Stomach (tissue), 9 donors: Measurements from ENCODE around the gene TCF23. TPM values are rescaled to one million over a fixed set of nuclear protein-coding genes. Genes with fewer than 3 reads are reported as not detected.
"Not testable (repeated sequence)": the region's sequence is repeated elsewhere in the genome, so short reads cannot be mapped to it uniquely, and the experiment has no call there.

ENCODE experiments used
- DNase-seq, 2 donors: peaks; one replicate each; pipeline versions ENCODE4 v3.0.0 to v3.0.0-alpha.2; 2013 to 2019
- H3K27ac ChIP-seq, 5 donors: fragments of 200-600 bp in 4 of 5; sonication (generic) in 4 of 5; one replicate each; pipeline ENCODE4 v1.5.1; 2013 to 2019; ENCODE audit warnings: mild to moderate bottlenecking in 1 of 5, moderate library complexity in 1 of 5
- H3K27me3 ChIP-seq, 3 donors: fragments of 200-600 bp; sonication (generic); one replicate each; pipeline ENCODE4 v1.5.1; 2017 to 2019; ENCODE audit warnings: mixed run types in 1 of 3
- H3K36me3 ChIP-seq, 4 donors: fragments of 200-600 bp; sonication (generic); 1 replicate in 3 of 4; 2 replicates in 1 of 4; pipeline ENCODE4 v1.5.1; 2016 to 2019
- H3K4me1 ChIP-seq, 4 donors: fragments of 200-600 bp; sonication (generic); one replicate each; pipeline ENCODE4 v1.5.1; 2016 to 2019
- H3K4me3 ChIP-seq, 4 donors: fragments of 200-600 bp; sonication (generic) in 3 of 4; one replicate each; pipeline ENCODE4 v1.5.1; 2016 to 2019; ENCODE audit warnings: mild to moderate bottlenecking in 1 of 4
- H3K9me3 ChIP-seq, 4 donors: fragments of 200-600 bp; sonication (generic); one replicate each; pipeline ENCODE4 v1.5.1; 2016 to 2019
- EP300 ChIP-seq: sonication (generic); formaldehyde crosslinking; IDR thresholded peaks from one replicate; pipeline ENCODE4 v1.6.1; 2017; ENCODE audit warnings: antibody characterized with exemption
- POLR2A ChIP-seq, 4 donors: fragments of 450-650 bp; IDR thresholded peaks; one replicate each; pipeline ENCODE4 v1.6.1; 2016; ENCODE audit warnings: antibody characterized with exemption in 4 of 4, control low read depth in 2 of 4, mild to moderate bottlenecking in 1 of 4, moderate library complexity in 1 of 4
- POLR2AphosphoS5 ChIP-seq, 3 donors: sonication (generic); formaldehyde crosslinking; IDR thresholded peaks; one replicate each; pipeline ENCODE4 v1.6.1; 2016; ENCODE audit warnings: antibody characterized with exemption in 3 of 3
- WGBS, 5 donors: extraction: QIAGEN DNeasy Blood & Tissue Kit in 3 of 5; methylation state at CpG; one replicate each; pipeline versions ENCODE4 v1.1.5 to v1.1.7; 2013 to 2018; 5-methylcytosine and 5-hydroxymethylcytosine counted together
- intact Hi-C: fragments of 100-400 bp; cut with DNase I; formaldehyde crosslinking; loops from one replicate; pipeline ENCODE4 v1.15.1; 2023; ENCODE audit warnings: low total_unique reads
- polyA plus RNA-seq, 3 donors: library from polyadenylated mRNA; stranded (reverse); fragments of 200-250 nt; gene quantifications; one replicate each; pipeline ENCODE4 v1.2.3, GENCODE V29; 2013
- total RNA-seq, 5 donors: library from RNA; depleted of rRNA; stranded (reverse); fragments of >200 nt; gene quantifications; one replicate each; pipeline versions ENCODE4 v1.1.0 to v1.2.3, GENCODE V29; 2014 to 2016
- TF ChIP-seq, protein P1 (sequence below), 7 experiments: fragments of 450-650 bp in 4 of 7; fragments of 200-600 bp in 3 of 7; sonication (generic) in 3 of 7; IDR thresholded peaks; one replicate each; pipeline ENCODE4 v1.5.1; 2016 to 2019; ENCODE audit warnings: antibody characterized with exemption in 7 of 7, control low read depth in 2 of 7, mild to moderate bottlenecking in 1 of 7
- donor health status: healthy with polysubstance abuse.
- donor health status: Bipolar disorder and iron deficiency.
- donor health status: healthy.

TCF23 gene
- total and polyA plus RNA-seq, 8 donors: 0.03 TPM; not detected in 7

DNA sequence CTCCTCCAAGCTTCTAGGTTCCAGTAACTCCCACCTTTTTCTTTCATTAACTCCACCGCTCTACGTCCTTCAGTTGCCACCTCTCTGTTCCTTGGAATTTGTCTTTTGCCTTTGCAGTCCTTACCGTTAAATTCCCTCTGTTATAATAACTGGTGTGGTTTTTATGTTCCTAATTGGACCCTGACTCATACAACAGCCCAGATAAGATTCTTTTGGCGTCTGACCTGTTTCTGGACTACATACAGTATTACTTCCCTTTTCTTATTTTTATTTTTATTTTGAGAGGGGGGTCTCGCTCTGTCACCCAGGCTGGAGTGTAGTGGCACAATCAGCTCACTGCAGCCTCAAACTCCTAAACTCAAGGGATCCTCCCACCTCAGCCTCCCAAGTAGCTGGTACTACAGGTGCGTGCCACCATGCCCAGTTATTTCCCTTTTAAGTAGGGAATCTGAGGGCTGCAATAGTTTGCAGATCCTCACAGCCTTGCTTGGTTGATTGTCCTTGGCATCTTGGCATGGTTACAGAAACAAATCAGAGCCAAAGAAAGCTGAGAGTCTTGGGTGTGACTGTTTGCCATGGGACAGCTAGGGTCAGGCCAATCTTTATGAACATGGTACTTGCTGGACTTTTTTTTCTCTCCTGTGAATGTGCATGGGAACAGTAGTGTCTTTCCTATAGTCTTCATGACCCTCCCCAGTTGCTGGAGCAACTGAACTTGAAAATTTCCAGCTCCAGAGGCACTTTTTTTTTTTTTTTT is 22.0 kb downstream of the TCF23 start:
- peaks cover 0 to 16% (median 9%) of the 10 kb centered on the region in 4 donors for H3K4me1 ChIP-seq
- H3K27me3 ChIP-seq: peaks cover 0 to 19% (median 0%) of the 10 kb centered on the region in 3 donors
- no peaks in the 10 kb centered on the region for H3K9me3 ChIP-seq
- TF ChIP-seq, protein P1, sequence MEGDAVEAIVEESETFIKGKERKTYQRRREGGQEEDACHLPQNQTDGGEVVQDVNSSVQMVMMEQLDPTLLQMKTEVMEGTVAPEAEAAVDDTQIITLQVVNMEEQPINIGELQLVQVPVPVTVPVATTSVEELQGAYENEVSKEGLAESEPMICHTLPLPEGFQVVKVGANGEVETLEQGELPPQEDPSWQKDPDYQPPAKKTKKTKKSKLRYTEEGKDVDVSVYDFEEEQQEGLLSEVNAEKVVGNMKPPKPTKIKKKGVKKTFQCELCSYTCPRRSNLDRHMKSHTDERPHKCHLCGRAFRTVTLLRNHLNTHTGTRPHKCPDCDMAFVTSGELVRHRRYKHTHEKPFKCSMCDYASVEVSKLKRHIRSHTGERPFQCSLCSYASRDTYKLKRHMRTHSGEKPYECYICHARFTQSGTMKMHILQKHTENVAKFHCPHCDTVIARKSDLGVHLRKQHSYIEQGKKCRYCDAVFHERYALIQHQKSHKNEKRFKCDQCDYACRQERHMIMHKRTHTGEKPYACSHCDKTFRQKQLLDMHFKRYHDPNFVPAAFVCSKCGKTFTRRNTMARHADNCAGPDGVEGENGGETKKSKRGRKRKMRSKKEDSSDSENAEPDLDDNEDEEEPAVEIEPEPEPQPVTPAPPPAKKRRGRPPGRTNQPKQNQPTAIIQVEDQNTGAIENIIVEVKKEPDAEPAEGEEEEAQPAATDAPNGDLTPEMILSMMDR (IDR thresholded peaks at IDR 0.05): no peak
- no peak for TF ChIP-seq POLR2A (IDR thresholded peaks at IDR 0.05)
- TF ChIP-seq EP300: no peak
- no peak for TF ChIP-seq POLR2AphosphoS5 (IDR thresholded peaks at IDR 0.05)
- no peaks in the 10 kb centered on the region for H3K36me3 ChIP-seq
- intact Hi-C loops: no loop called here
- peak overlapping the region in 1 of 4 donors; percentile 31 for H3K4me3 ChIP-seq
- H3K27ac ChIP-seq: no peak overlapping the region
- 56 to 68% (median 64%) methylated on average over 6 of the region's 6 CpGs for WGBS, 5 donors
- DNase-seq: no peak

DNA sequence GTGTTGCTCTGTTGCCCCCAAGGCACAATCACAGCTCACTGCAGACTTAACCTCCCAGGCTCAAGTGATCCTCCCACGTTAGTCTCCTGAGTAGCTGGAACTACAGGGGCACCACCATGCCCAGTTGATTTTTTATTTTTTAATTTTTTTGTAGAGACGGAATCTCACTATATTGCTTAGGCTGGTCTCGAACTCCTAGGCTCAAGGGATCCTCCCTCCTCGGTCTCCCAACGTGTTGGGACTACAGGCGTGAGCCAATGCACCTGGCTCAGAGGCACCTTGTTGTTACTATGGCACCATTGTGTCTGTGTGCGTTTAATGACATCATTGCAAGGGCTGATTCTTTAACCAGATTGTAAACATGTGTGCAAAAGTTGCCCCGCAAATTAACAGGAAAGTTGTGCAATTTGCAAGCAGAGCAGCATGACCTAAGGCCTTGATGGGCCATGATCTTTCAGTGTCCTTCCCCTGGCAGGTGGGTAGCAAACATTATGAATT is 22.6 kb downstream of the TCF23 start:
- no peak for DNase-seq
- peaks cover 0 to 16% (median 9%) of the 10 kb centered on the region in 4 donors for H3K4me1 ChIP-seq
- no peak overlapping the region for H3K4me3 ChIP-seq
- WGBS, 5 donors: 51 to 58% (median 54%) methylated on average over 8 of the region's 8 CpGs
- intact Hi-C loops: no loop called here
- no peak for TF ChIP-seq POLR2AphosphoS5 (IDR thresholded peaks at IDR 0.05)
- TF ChIP-seq, protein P1 (IDR thresholded peaks at IDR 0.05): no peak
- TF ChIP-seq EP300: no peak
- TF ChIP-seq POLR2A (IDR thresholded peaks at IDR 0.05): no peak
- H3K36me3 ChIP-seq: no peaks in the 10 kb centered on the region
- peaks cover 0 to 23% (median 0%) of the 10 kb centered on the region in 3 donors for H3K27me3 ChIP-seq
- H3K27ac ChIP-seq: no peak overlapping the region
- H3K9me3 ChIP-seq: no peaks in the 10 kb centered on the region

GRCh38 chr2:27174638-27175037 is 25.8 kb downstream of the TCF23 start:
- Histone ChIP-seq H3K9me3 (no peaks in the 10 kb centered on the region), H3K4me3 (no peak overlapping the region), H3K27ac (no peak overlapping the region), H3K27me3 (peaks cover 0 to 39% (median 0%) of the 10 kb centered on the region in 3 donors), H3K36me3 (no peaks in the 10 kb centered on the region), H3K4me1 (peaks cover 0 to 13% (median 8%) of the 10 kb centered on the region in 4 donors)
- TF ChIP-seq EP300 (no peak), POLR2AphosphoS5 (IDR thresholded peaks at IDR 0.05) (no peak), POLR2A (IDR thresholded peaks at IDR 0.05) (no peak)
- TF ChIP-seq, protein P1 (IDR thresholded peaks at IDR 0.05): no peak
- no peak for DNase-seq
- 64 to 75% (median 67%) methylated on average over 6 of the region's 6 CpGs for WGBS, 5 donors
- intact Hi-C loops: no loop called here

DNA sequence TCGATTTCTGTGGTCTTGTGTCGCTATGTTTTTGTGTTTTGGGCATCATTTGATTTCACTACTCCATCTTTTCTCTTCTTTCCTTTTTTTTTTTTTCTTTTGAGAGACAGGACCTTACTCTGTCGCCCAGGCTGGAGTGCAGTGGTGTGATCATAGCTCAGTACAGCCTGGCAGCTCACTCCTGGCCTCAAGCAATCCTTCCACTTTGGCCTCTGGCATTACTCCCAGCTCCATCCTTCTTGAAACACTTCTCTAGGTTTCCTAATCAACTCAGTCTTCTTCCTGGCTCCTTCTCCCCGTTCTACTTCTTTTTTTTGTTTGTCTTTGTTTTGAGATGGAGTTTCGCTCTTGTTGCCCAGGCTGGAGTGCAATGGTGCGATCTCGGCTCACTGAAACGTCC is 26.5 kb downstream of the TCF23 start:
- no peak for DNase-seq
- Histone ChIP-seq H3K36me3 (no peaks in the 10 kb centered on the region), H3K4me3 (no peak overlapping the region), H3K4me1 (peaks cover 0 to 6% (median 2%) of the 10 kb centered on the region in 4 donors), H3K27ac (peak overlapping the region in 1 of 5 donors; percentile 42), H3K9me3 (no peaks in the 10 kb centered on the region), H3K27me3 (peaks cover 0 to 40% (median 6%) of the 10 kb centered on the region in 3 donors)
- intact Hi-C loops: no loop called here
- TF ChIP-seq POLR2AphosphoS5 (IDR thresholded peaks at IDR 0.05) (no peak), POLR2A (IDR thresholded peaks at IDR 0.05) (no peak), EP300 (no peak)
- TF ChIP-seq, protein P1 (IDR thresholded peaks at IDR 0.05): no peak
- 64 to 74% (median 67%) methylated on average over 8 of the region's 8 CpGs for WGBS, 5 donors

DNA sequence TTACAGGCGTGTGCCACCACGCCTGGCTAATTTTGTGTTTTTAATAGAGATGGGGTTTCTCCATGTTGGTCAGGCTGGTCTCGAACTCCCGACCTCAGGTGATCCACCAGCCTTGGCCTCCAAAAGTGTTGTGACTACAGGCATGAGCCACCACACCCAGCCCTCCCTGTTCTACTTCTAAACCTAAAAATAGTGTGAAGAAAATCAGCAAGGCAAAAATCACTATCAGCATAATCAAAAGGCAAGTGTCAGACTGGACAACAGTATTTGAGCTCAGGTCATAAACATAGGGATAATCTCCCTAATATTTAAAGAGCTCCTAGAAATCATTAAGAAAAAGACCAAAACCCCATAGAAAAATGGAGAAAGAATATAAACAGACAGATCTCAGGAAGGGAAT is 27.0 kb downstream of the TCF23 start:
- H3K36me3 ChIP-seq, intact Hi-C loops, DNase-seq, H3K9me3 ChIP-seq, H3K4me3 ChIP-seq, H3K4me1 ChIP-seq: not testable (repeated sequence)
- 80 to 94% (median 90%) methylated on average over 4 of the region's 4 CpGs for WGBS, 5 donors
- Histone ChIP-seq H3K27ac (peak overlapping the region in 1 of 5 donors; percentile 42), H3K27me3 (peaks cover 0 to 40% (median 6%) of the 10 kb centered on the region in 3 donors)
